Activated naive CD8-positive, alpha-beta T cell treated with anti-CD3 and anti-CD28 coated beads for 36 hours (primary cell): ENCODE measurements around the gene FRYL. TPM values are rescaled to one million over a fixed set of nuclear protein-coding genes. Genes with fewer than 3 reads are reported as not detected.
"Not testable (repeated sequence)": the region's sequence is repeated elsewhere in the genome, so short reads cannot be mapped to it uniquely, and the experiment has no call there.

Source experiments
- DNase-seq: peaks from one replicate; pipeline ENCODE4 v3.0.0; 2021
- H3K27ac Mint-ChIP-seq: one replicate; pipeline ENCODE4 v1.8.0; 2022; ENCODE audit warnings: mild to moderate bottlenecking, moderate library complexity, mixed read lengths
- H3K27me3 Mint-ChIP-seq: one replicate; pipeline ENCODE4 v1.8.0; 2022; ENCODE audit warnings: mild to moderate bottlenecking, mixed read lengths
- H3K36me3 Mint-ChIP-seq: one replicate; pipeline ENCODE4 v1.8.0; 2021; ENCODE audit warnings: mild to moderate bottlenecking, mixed read lengths
- H3K4me1 Mint-ChIP-seq: one replicate; pipeline ENCODE4 v1.8.0; 2021; ENCODE audit warnings: mixed read lengths
- H3K4me3 Mint-ChIP-seq: one replicate; pipeline ENCODE4 v1.8.0; 2022; ENCODE audit warnings: mild to moderate bottlenecking, moderate library complexity, mixed read lengths
- H3K9me3 Mint-ChIP-seq: one replicate; pipeline ENCODE4 v1.8.0; 2022; ENCODE audit warnings: mixed read lengths
- total RNA-seq, 2 experiments: library from RNA; stranded (reverse); gene quantifications; one replicate each; pipeline ENCODE4 v1.2.3, GENCODE V29; 2021

FRYL gene
- total RNA-seq, 2 experiments from 2014 or later, result 54.0 to 63.8 TPM

GRCh38 chr4:48742412-48742811, 37.7 kb downstream of the FRYL start:
- H3K4me1 Mint-ChIP-seq, result peaks cover 77% of the 10 kb centered on the region
- DNase-seq, result no peak
- peaks cover 4% of the 10 kb centered on the region for H3K9me3 Mint-ChIP-seq
- H3K27ac Mint-ChIP-seq, result no peak overlapping the region
- no peaks in the 10 kb centered on the region for H3K27me3 Mint-ChIP-seq
- peaks cover 39% of the 10 kb centered on the region for H3K36me3 Mint-ChIP-seq
- no peak overlapping the region for H3K4me3 Mint-ChIP-seq

GRCh38 chr4:48739560-48740019, 40.5 kb downstream of the FRYL start:
- peak overlapping the region; percentile 12 for H3K27ac Mint-ChIP-seq
- H3K4me1 Mint-ChIP-seq, result peaks cover 62% of the 10 kb centered on the region
- H3K27me3 Mint-ChIP-seq, result no peaks in the 10 kb centered on the region
- DNase-seq, result no peak
- H3K9me3 Mint-ChIP-seq, result peaks cover 4% of the 10 kb centered on the region
- peaks cover 32% of the 10 kb centered on the region for H3K36me3 Mint-ChIP-seq
- no peak overlapping the region for H3K4me3 Mint-ChIP-seq

- no peak overlapping the region for H3K27ac Mint-ChIP-seq
- DNase-seq, result no peak
- peaks cover 4% of the 10 kb centered on the region for H3K9me3 Mint-ChIP-seq
- H3K27me3 Mint-ChIP-seq, result no peaks in the 10 kb centered on the region
- no peak overlapping the region for H3K4me3 Mint-ChIP-seq
- H3K36me3 Mint-ChIP-seq, result peaks cover 29% of the 10 kb centered on the region
- peaks cover 60% of the 10 kb centered on the region for H3K4me1 Mint-ChIP-seq
Observed at GRCh38 chr4:48738856-48739255, 41.2 kb downstream of the FRYL start.

GRCh38 chr4:48728906-48729496, 51.1 kb downstream of the FRYL start:
- peaks cover 77% of the 10 kb centered on the region for H3K4me1 Mint-ChIP-seq
- H3K4me3 Mint-ChIP-seq, H3K27ac Mint-ChIP-seq, H3K27me3 Mint-ChIP-seq: not testable (repeated sequence)
- H3K36me3 Mint-ChIP-seq, result peaks cover 47% of the 10 kb centered on the region
- peak; percentile 29 for DNase-seq
- peaks cover 29% of the 10 kb centered on the region for H3K9me3 Mint-ChIP-seq

GRCh38 chr4:48727666-48728459, 52.2 kb downstream of the FRYL start:
- Mint-ChIP-seq H3K4me1 (peaks cover 79% of the 10 kb centered on the region), H3K36me3 (peaks cover 51% of the 10 kb centered on the region), H3K27me3 (no peaks in the 10 kb centered on the region), H3K9me3 (peaks cover 29% of the 10 kb centered on the region), H3K4me3 (no peak overlapping the region), H3K27ac (no peak overlapping the region)
- no peak for DNase-seq

- Mint-ChIP-seq H3K27ac (no peak overlapping the region), H3K4me3 (no peak overlapping the region), H3K4me1 (peaks cover 75% of the 10 kb centered on the region), H3K27me3 (no peaks in the 10 kb centered on the region), H3K9me3 (peaks cover 14% of the 10 kb centered on the region), H3K36me3 (peaks cover 40% of the 10 kb centered on the region)
- no peak for DNase-seq
Observed at GRCh38 chr4:48725414-48725813, 54.7 kb downstream of the FRYL start.

GRCh38 chr4:48722509-48723446, 57.3 kb downstream of the FRYL start:
- H3K4me3 Mint-ChIP-seq, result no peak overlapping the region
- no peaks in the 10 kb centered on the region for H3K27me3 Mint-ChIP-seq
- peaks cover 10% of the 10 kb centered on the region for H3K9me3 Mint-ChIP-seq
- no peak for DNase-seq
- H3K27ac Mint-ChIP-seq, result peak overlapping the region; percentile 32
- H3K4me1 Mint-ChIP-seq, result peaks cover 50% of the 10 kb centered on the region
- peaks cover 33% of the 10 kb centered on the region for H3K36me3 Mint-ChIP-seq

- H3K4me1 Mint-ChIP-seq, result peaks cover 29% of the 10 kb centered on the region
- no peak for DNase-seq
- H3K27me3 Mint-ChIP-seq, result no peaks in the 10 kb centered on the region
- no peak overlapping the region for H3K4me3 Mint-ChIP-seq
- H3K27ac Mint-ChIP-seq, result no peak overlapping the region
- H3K36me3 Mint-ChIP-seq, result peaks cover 39% of the 10 kb centered on the region
- peaks cover 15% of the 10 kb centered on the region for H3K9me3 Mint-ChIP-seq
Observed at GRCh38 chr4:48720459-48720858, 59.6 kb downstream of the FRYL start.

- no peak for DNase-seq
- Mint-ChIP-seq H3K9me3 (peaks cover 15% of the 10 kb centered on the region), H3K27ac (peak overlapping the region; percentile 0), H3K36me3 (peaks cover 35% of the 10 kb centered on the region), H3K4me3 (no peak overlapping the region), H3K27me3 (no peaks in the 10 kb centered on the region), H3K4me1 (peaks cover 19% of the 10 kb centered on the region)
Observed at GRCh38 chr4:48718818-48719465, 61.1 kb downstream of the FRYL start.

- H3K27me3 Mint-ChIP-seq, result not testable (repeated sequence)
- Mint-ChIP-seq H3K4me1 (peaks cover 11% of the 10 kb centered on the region), H3K36me3 (peaks cover 40% of the 10 kb centered on the region)
Observed at GRCh38 chr4:48716285-48716684, 63.8 kb downstream of the FRYL start.

GRCh38 chr4:48710446-48711209, 69.5 kb downstream of the FRYL start:
- Mint-ChIP-seq H3K4me3 (no peak overlapping the region), H3K27me3 (no peaks in the 10 kb centered on the region), H3K4me1 (peaks cover 16% of the 10 kb centered on the region), H3K9me3 (peaks cover 6% of the 10 kb centered on the region), H3K27ac (no peak overlapping the region), H3K36me3 (peaks cover 41% of the 10 kb centered on the region)
- no peak for DNase-seq

More at GRCh38 chr4:48716285-48716684, 63.8 kb downstream of the FRYL start:
- not testable (repeated sequence) for DNase-seq, H3K4me3 Mint-ChIP-seq, H3K27ac Mint-ChIP-seq
- H3K9me3 Mint-ChIP-seq, result peaks cover 17% of the 10 kb centered on the region

GRCh38 chr4:48709901-48710300, 70.2 kb downstream of the FRYL start:
- DNase-seq, result no peak
- H3K4me3 Mint-ChIP-seq, result no peak overlapping the region
- H3K27me3 Mint-ChIP-seq, result no peaks in the 10 kb centered on the region
- H3K36me3 Mint-ChIP-seq, result peaks cover 41% of the 10 kb centered on the region
- H3K9me3 Mint-ChIP-seq, result peaks cover 6% of the 10 kb centered on the region
- no peak overlapping the region for H3K27ac Mint-ChIP-seq
- H3K4me1 Mint-ChIP-seq, result peaks cover 16% of the 10 kb centered on the region

- H3K4me1 Mint-ChIP-seq, result peaks cover 21% of the 10 kb centered on the region
Observed at GRCh38 chr4:48708610-48709009, 71.5 kb downstream of the FRYL start.

GRCh38 chr4:48706736-48707135, 73.3 kb downstream of the FRYL start:
- Mint-ChIP-seq H3K4me1 (peaks cover 26% of the 10 kb centered on the region), H3K4me3 (no peak overlapping the region), H3K27me3 (no peaks in the 10 kb centered on the region), H3K36me3 (peaks cover 33% of the 10 kb centered on the region), H3K9me3 (peaks cover 3% of the 10 kb centered on the region), H3K27ac (no peak overlapping the region)
- DNase-seq, result no peak

More at GRCh38 chr4:48708610-48709009, 71.5 kb downstream of the FRYL start:
- H3K4me3 Mint-ChIP-seq, result no peak overlapping the region
- peaks cover 6% of the 10 kb centered on the region for H3K9me3 Mint-ChIP-seq
- no peak overlapping the region for H3K27ac Mint-ChIP-seq
- no peak for DNase-seq
- peaks cover 41% of the 10 kb centered on the region for H3K36me3 Mint-ChIP-seq
- no peaks in the 10 kb centered on the region for H3K27me3 Mint-ChIP-seq
